Liver (tissue), 9 donors: ENCODE measurements around the gene CORO2A. TPM values are rescaled to one million over a fixed set of nuclear protein-coding genes. Genes with fewer than 3 reads are reported as not detected.

ENCODE experiments used
- DNase-seq: peaks from one replicate; pipeline ENCODE4 v3.0.0-alpha.2; 2017; ENCODE audit warnings: low spot score
- H3K27ac ChIP-seq, 2 donors: one replicate each; pipeline ENCODE4 v1.7.0; 2013; ENCODE audit warnings: inconsistent platforms in 2 of 2, low read length in 2 of 2, control low read depth in 1 of 2, low read depth in 1 of 2, mild to moderate bottlenecking in 1 of 2
- H3K27me3 ChIP-seq, 4 donors: one replicate each; pipeline versions ENCODE4 v1.6.1 to v1.7.0; 2013; ENCODE audit warnings: low read length in 3 of 4, inconsistent platforms in 1 of 4, mild to moderate bottlenecking in 1 of 4, moderate library complexity in 1 of 4; ENCODE audit not compliant: control insufficient read depth in 4 of 4, insufficient read depth in 4 of 4
- H3K36me3 ChIP-seq, 4 donors: one replicate each; pipeline versions ENCODE4 v1.6.1 to v1.7.0; 2013; ENCODE audit warnings: low read length in 3 of 4, mild to moderate bottlenecking in 3 of 4, low read depth in 1 of 4, moderate library complexity in 1 of 4; ENCODE audit not compliant: control insufficient read depth in 4 of 4, insufficient read depth in 3 of 4
- H3K4me1 ChIP-seq, 4 donors: one replicate each; pipeline versions ENCODE4 v1.6.1 to v1.7.0; 2013; ENCODE audit warnings: low read length in 3 of 4, mild to moderate bottlenecking in 3 of 4, moderate library complexity in 1 of 4; ENCODE audit not compliant: control insufficient read depth in 4 of 4, insufficient read depth in 4 of 4
- H3K4me3 ChIP-seq, 3 donors: one replicate each; pipeline versions ENCODE4 v1.6.1 to v1.7.0; 2013; ENCODE audit warnings: low read length in 3 of 3, control low read depth in 1 of 3, low read depth in 1 of 3, mild to moderate bottlenecking in 1 of 3
- H3K9ac ChIP-seq, 2 donors: one replicate each; pipeline ENCODE4 v1.7.0; 2013; ENCODE audit warnings: low read length in 2 of 2, mild to moderate bottlenecking in 2 of 2, moderate library complexity in 2 of 2, control low read depth in 1 of 2, low read depth in 1 of 2
- H3K9me3 ChIP-seq, 4 donors: one replicate each; pipeline versions ENCODE4 v1.6.1 to v1.7.0; 2013; ENCODE audit warnings: low read length in 3 of 4; ENCODE audit not compliant: control insufficient read depth in 4 of 4
- ATF3 ChIP-seq: IDR thresholded peaks from 2 replicates; pipeline ENCODE4 v1.6.1; 2016; ENCODE audit warnings: antibody characterized with exemption
- CTCF ChIP-seq: fragments of 150-350 bp; IDR thresholded peaks from 2 replicates; pipeline ENCODE4 v1.5.1; 2017; ENCODE audit warnings: improper control_type of control experiment, low read depth, low read length; ENCODE audit not compliant: missing input control
- EGR1 ChIP-seq, 2 donors: IDR thresholded peaks; 2 replicates each; pipeline ENCODE4 v1.6.1; 2016 to 2018; ENCODE audit warnings: antibody characterized with exemption in 2 of 2, low read depth in 2 of 2
- FOXA1 ChIP-seq: IDR thresholded peaks from 2 replicates; pipeline ENCODE4 v1.6.1; 2016; ENCODE audit warnings: antibody characterized with exemption
- GABPA ChIP-seq, 2 donors: IDR thresholded peaks in 1 of 2; conservative IDR thresholded peaks in 1 of 2; 2 replicates each; pipeline ENCODE4 v1.6.1; 2016; ENCODE audit warnings: antibody characterized with exemption in 2 of 2, mild to moderate bottlenecking in 1 of 2, moderate library complexity in 1 of 2
- HNF4G ChIP-seq: IDR thresholded peaks from 2 replicates; pipeline ENCODE4 v1.6.1; 2016; ENCODE audit warnings: antibody characterized with exemption
- JUND ChIP-seq, 2 donors: IDR thresholded peaks; 2 replicates each; pipeline ENCODE4 v1.6.1; 2016; ENCODE audit warnings: antibody characterized with exemption in 2 of 2
- MAX ChIP-seq: IDR thresholded peaks from 2 replicates; pipeline ENCODE4 v1.6.1; 2016; ENCODE audit warnings: antibody characterized with exemption
- NR2F2 ChIP-seq: IDR thresholded peaks from 2 replicates; pipeline ENCODE4 v1.6.1; 2016; ENCODE audit warnings: antibody characterized with exemption
- REST ChIP-seq: IDR thresholded peaks from 2 replicates; pipeline ENCODE4 v1.6.1; 2016; ENCODE audit warnings: antibody characterized with exemption, mild to moderate bottlenecking
- RXRA ChIP-seq, 2 donors: IDR thresholded peaks; 2 replicates each; pipeline ENCODE4 v1.6.1; 2017 to 2018; ENCODE audit warnings: antibody characterized with exemption in 2 of 2, mild to moderate bottlenecking in 1 of 2
- SP1 ChIP-seq: IDR thresholded peaks from 2 replicates; pipeline ENCODE4 v1.6.1; 2018; ENCODE audit warnings: antibody characterized with exemption, mild to moderate bottlenecking
- TAF1 ChIP-seq: conservative IDR thresholded peaks from 2 replicates; pipeline ENCODE4 v1.6.1; 2016; ENCODE audit warnings: antibody characterized with exemption, mild to moderate bottlenecking
- YY1 ChIP-seq: IDR thresholded peaks from 2 replicates; pipeline ENCODE4 v1.6.1; 2016; ENCODE audit warnings: antibody characterized with exemption, mild to moderate bottlenecking
- ZBTB33 ChIP-seq: IDR thresholded peaks from 2 replicates; pipeline ENCODE4 v1.6.1; 2016; ENCODE audit warnings: antibody characterized with exemption
- WGBS: extraction: QIAGEN DNeasy Blood & Tissue Kit; methylation state at CpG from one replicate; pipeline ENCODE4 v1.1.7; 2013; 5-methylcytosine and 5-hydroxymethylcytosine counted together
- polyA plus RNA-seq, 2 donors: library from polyadenylated mRNA; stranded (reverse) in 1 of 2; unstranded in 1 of 2; fragments of 200-250 nt in 1 of 2; fragments of >200 nt in 1 of 2; fragmentation: Nextera tagmentation in 1 of 2; extraction: Ambion mirVana in 1 of 2; gene quantifications; one replicate each; pipeline versions ENCODE4 v1.2.1 to v1.2.3, GENCODE V29; 2013 to 2015
- total RNA-seq, 2 donors: library from RNA; depleted of rRNA; stranded (reverse); fragments of >200 nt; gene quantifications; one replicate each; pipeline ENCODE4 v1.2.3, GENCODE V29; 2014
- donor health status: healthy.
- donor health status: healthy.
- donor health status: healthy.
- donor health status: healthy.
- donor health status: healthy.

CORO2A gene
- total and polyA plus RNA-seq, 4 donors = 1.2 to 2.8 (median 1.4) TPM

GRCh38 chr9:98195671-98196070, 3.2 kb upstream of the CORO2A start:
- H3K9ac ChIP-seq = no peak overlapping the region
- H3K27me3 ChIP-seq = no peaks in the 10 kb centered on the region
- peaks cover 0 to 10% (median 3%) of the 10 kb centered on the region in 4 donors for H3K36me3 ChIP-seq
- no peak overlapping the region for H3K27ac ChIP-seq
- H3K9me3 ChIP-seq = no peaks in the 10 kb centered on the region
- peaks cover 0 to 15% (median 7%) of the 10 kb centered on the region in 4 donors for H3K4me1 ChIP-seq
- DNase-seq = no peak
- 86% methylated on average over 4 of the region's 4 CpGs for WGBS
- TF ChIP-seq HNF4G (no peak), RXRA (IDR thresholded peaks at IDR 0.05) (no peak), JUND (IDR thresholded peaks at IDR 0.05) (no peak), ATF3 (no peak), TAF1 (no peak)
- no peak overlapping the region for H3K4me3 ChIP-seq

- Histone ChIP-seq H3K36me3 (no peaks in the 10 kb centered on the region), H3K9me3 (no peaks in the 10 kb centered on the region), H3K4me3 (peak overlapping the region; percentile 70 to 80 (median 72)), H3K27ac (peak overlapping the region; percentile 80 to 81), H3K4me1 (peaks cover 0 to 22% (median 7%) of the 10 kb centered on the region in 4 donors), H3K27me3 (no peaks in the 10 kb centered on the region), H3K9ac (peak overlapping the region in 1 of 2 donors; percentile 43)
- WGBS = 66% methylated on average over 8 of the region's 8 CpGs
- DNase-seq = no peak
- TF ChIP-seq NR2F2 (no peak), ZBTB33 (no peak), YY1 (no peak)
Measured at GRCh38 chr9:98193336-98193944, 1.0 kb upstream of the CORO2A start.

- Histone ChIP-seq H3K27me3 (no peaks in the 10 kb centered on the region), H3K36me3 (no peaks in the 10 kb centered on the region), H3K9ac (peak overlapping the region in 1 of 2 donors; percentile 39), H3K9me3 (no peaks in the 10 kb centered on the region), H3K4me3 (peak overlapping the region; percentile 53 to 72 (median 55)), H3K27ac (no peak overlapping the region), H3K4me1 (peaks cover 0 to 22% (median 7%) of the 10 kb centered on the region in 4 donors)
- DNase-seq = no peak
- 13% methylated on average over 47 of the region's 47 CpGs for WGBS
- TF ChIP-seq FOXA1 = no peak
- no peak for TF ChIP-seq EGR1 (IDR thresholded peaks at IDR 0.05; ENCODE audit: low read depth in 2 of 2)
- TF ChIP-seq REST = no peak
- no peak for TF ChIP-seq YY1
- TF ChIP-seq NR2F2 = no peak
- TF ChIP-seq SP1 = no peak
- no peak for TF ChIP-seq TAF1
- TF ChIP-seq ATF3 = no peak
- no peak for TF ChIP-seq MAX
- no peak for TF ChIP-seq CTCF
- TF ChIP-seq ZBTB33 = no peak
- TF ChIP-seq GABPA (IDR thresholded peaks at IDR 0.05 in 1 of 2, conservative IDR thresholded peaks at IDR 0.05 in 1 of 2) = no peak
Measured at GRCh38 chr9:98191671-98192502, 550 bp downstream of the CORO2A start.
